Activated T-helper 17 cell treated with anti-CD3 and anti-CD28 coated beads, Interleukin-2, amount 50 U/mL, for 72 hours (primary cell): ENCODE measurements around the gene TBC1D1. TPM values are rescaled to one million over a fixed set of nuclear protein-coding genes. Genes with fewer than 3 reads are reported as not detected.

Experiments
- ATAC-seq: fragments of 150-1000 bp; cut with Tn5 transposase; replicated peaks from 2 replicates; pipeline ENCODE4 v1.10.0; 2021; ENCODE audit warnings: mild to moderate bottlenecking, moderate library complexity
- H3K27ac Mint-ChIP-seq: one replicate; pipeline ENCODE4 v1.8.0; 2022; ENCODE audit warnings: mixed read lengths
- H3K27me3 Mint-ChIP-seq: one replicate; pipeline ENCODE4 v1.8.0; 2022; ENCODE audit warnings: mixed read lengths
- H3K36me3 Mint-ChIP-seq: one replicate; pipeline ENCODE4 v1.8.0; 2022; ENCODE audit warnings: low read depth, mild to moderate bottlenecking, mixed read lengths
- H3K4me1 Mint-ChIP-seq: one replicate; pipeline ENCODE4 v1.8.0; 2022; ENCODE audit warnings: mixed read lengths
- H3K4me3 Mint-ChIP-seq: one replicate; pipeline ENCODE4 v1.8.0; 2022; ENCODE audit warnings: mild to moderate bottlenecking, mixed read lengths
- H3K9me3 Mint-ChIP-seq: one replicate; pipeline ENCODE4 v1.8.0; 2022; ENCODE audit warnings: mixed read lengths
- total RNA-seq, 2 donors: library from RNA; stranded (reverse); gene quantifications; one replicate each; pipeline ENCODE4 v1.2.3, GENCODE V29; 2022

The TBC1D1 gene
- total RNA-seq, 2 donors from 2014 or later: 29.9 to 39.0 TPM

DNA sequence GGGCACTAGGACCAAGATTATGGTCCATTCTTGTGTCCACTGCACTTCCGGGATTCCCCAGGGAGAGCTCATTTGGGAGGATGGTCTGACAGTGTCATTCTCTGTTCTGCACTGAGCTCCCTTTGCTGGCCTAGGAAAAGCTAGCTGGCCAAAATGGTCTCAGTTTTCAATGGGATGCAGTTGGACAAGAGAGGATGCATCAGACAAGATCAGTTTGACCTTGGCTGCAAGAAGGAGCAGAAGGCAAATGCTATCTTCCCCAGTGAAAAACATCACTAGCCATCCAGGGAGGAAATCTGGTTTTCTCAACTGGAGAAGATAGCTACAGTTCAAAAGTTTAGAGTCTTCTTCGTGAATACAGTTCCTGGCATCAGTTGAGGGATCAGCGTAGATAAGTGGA, 290.4 kb downstream of the TBC1D1 start:
- ATAC-seq: no peak
- no peak overlapping the region for H3K4me3 Mint-ChIP-seq
- H3K27ac Mint-ChIP-seq: no peak overlapping the region
- H3K4me1 Mint-ChIP-seq: peaks cover 21% of the 10 kb centered on the region
- H3K36me3 Mint-ChIP-seq: no peaks in the 10 kb centered on the region
- no peaks in the 10 kb centered on the region for H3K9me3 Mint-ChIP-seq
- peaks cover 3% of the 10 kb centered on the region for H3K27me3 Mint-ChIP-seq

DNA sequence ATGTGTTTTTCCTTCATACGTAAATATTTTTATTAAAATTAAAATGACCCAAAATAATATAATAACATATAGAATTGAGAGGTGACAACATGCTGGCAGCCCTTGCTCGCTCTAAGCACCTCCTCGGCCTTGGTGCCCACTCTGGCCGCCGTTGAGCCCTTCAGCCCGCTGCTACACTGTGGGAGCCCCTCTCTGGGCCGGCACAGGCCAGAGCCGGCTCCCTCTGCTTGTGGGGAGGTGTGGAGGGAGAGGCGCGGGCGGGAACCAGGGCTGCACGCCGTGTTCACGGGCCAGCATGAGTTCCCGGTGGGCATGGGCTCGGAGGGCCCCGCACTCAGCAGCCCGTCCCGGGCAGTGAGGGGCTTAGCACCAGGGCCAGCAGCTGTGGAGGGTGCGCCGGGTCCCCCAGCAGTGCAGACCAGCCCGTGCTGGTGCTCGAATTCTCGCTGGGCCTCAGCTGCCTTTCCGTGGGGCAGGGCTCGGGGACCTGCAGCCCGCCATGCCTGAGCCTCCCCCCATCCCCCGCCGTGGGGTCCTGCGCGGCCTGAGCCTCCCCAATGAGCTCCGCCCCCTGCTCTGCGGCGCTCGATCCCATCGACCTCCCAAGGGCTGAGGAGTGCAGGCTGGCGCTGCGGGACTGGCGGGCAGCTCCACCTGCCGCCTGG, 291.6 kb downstream of the TBC1D1 start:
- Mint-ChIP-seq H3K36me3 (no peaks in the 10 kb centered on the region), H3K27me3 (peaks cover 3% of the 10 kb centered on the region), H3K4me3 (no peak overlapping the region), H3K27ac (no peak overlapping the region), H3K9me3 (no peaks in the 10 kb centered on the region), H3K4me1 (peaks cover 14% of the 10 kb centered on the region)
- ATAC-seq: no peak

DNA sequence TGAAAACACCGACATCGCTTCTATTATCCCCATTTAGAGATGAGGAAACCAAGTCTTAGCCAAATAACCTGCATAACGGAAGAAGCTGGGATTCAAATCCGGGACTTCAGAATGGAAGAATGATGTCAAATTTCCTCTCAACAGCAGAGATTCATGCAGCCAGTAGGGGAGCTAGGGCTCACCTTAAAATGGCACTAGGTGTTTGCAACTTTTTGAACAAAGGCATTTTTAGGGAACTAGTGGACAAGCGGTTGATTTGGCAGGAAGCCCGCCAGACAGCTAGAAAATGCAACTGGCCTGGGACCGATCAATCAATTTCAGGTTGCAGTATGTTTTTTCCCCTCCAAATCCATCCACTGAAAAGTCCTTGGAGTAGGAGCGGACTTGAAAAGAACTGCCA, 293.5 kb downstream of the TBC1D1 start:
- ATAC-seq: no peak
- Mint-ChIP-seq H3K4me1 (peaks cover 5% of the 10 kb centered on the region), H3K9me3 (no peaks in the 10 kb centered on the region), H3K36me3 (no peaks in the 10 kb centered on the region), H3K27ac (no peak overlapping the region), H3K4me3 (no peak overlapping the region), H3K27me3 (no peaks in the 10 kb centered on the region)

DNA sequence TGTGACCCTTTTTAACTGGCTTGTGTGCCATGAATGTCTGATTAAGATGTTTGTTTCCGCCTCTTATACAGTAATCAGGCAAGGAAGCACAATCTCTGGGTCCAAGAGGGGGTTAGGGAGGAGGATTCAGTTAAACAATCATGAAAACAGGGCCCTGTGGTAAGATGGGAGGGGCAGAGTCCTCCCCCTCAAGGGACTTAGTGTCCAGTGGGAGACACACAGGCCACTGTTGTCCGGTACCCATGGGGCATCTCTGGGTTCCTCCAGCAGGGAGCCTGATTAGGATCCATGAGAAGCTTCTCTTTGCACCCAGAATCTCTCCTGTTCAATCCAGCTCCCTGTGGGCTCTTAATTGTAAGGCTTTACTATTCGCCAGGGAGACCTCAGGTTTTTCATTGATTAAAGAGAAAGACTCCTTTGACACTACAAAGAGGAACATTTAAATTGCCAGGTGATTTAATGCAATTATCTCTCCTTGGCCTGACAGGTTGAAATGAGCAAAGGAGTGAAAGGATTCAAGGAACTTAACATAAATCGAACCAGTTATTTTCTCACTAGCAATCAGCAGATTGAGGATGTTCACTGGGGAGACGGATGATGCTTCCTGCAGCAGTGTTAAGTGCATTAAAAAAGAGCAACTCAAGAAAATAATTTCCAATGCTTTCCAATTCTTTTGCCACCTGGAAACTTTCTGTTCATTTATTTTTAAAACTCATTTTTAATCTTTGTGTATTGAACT, 294.7 kb downstream of the TBC1D1 start:
- Mint-ChIP-seq H3K36me3 (no peaks in the 10 kb centered on the region), H3K4me1 (no peaks in the 10 kb centered on the region), H3K4me3 (no peak overlapping the region), H3K9me3 (no peaks in the 10 kb centered on the region), H3K27me3 (no peaks in the 10 kb centered on the region), H3K27ac (no peak overlapping the region)
- no peak for ATAC-seq

DNA sequence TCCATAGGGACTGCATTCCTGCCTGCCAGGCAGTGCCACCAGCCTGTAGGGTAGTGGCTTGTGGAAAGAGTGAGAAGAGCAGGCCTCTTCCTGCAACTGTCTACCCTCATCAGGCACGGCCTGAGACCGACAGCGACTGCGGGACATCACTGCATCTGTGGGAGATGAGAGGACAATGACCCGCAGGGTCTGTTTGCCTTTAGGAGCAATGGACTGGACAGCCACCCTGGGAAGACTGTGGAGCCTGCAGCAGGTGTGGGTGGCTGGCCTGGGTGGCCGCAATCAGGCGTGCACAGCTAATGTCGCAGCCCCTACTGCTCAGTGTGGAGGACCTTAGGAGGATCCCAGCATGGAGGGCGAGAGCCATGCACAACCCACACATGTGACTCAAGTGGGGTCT, 297.3 kb downstream of the TBC1D1 start:
- H3K36me3 Mint-ChIP-seq: no peaks in the 10 kb centered on the region
- H3K4me1 Mint-ChIP-seq: no peaks in the 10 kb centered on the region
- peaks cover 3% of the 10 kb centered on the region for H3K27me3 Mint-ChIP-seq
- ATAC-seq: no peak
- H3K9me3 Mint-ChIP-seq: no peaks in the 10 kb centered on the region
- H3K27ac Mint-ChIP-seq: no peak overlapping the region
- H3K4me3 Mint-ChIP-seq: no peak overlapping the region

DNA sequence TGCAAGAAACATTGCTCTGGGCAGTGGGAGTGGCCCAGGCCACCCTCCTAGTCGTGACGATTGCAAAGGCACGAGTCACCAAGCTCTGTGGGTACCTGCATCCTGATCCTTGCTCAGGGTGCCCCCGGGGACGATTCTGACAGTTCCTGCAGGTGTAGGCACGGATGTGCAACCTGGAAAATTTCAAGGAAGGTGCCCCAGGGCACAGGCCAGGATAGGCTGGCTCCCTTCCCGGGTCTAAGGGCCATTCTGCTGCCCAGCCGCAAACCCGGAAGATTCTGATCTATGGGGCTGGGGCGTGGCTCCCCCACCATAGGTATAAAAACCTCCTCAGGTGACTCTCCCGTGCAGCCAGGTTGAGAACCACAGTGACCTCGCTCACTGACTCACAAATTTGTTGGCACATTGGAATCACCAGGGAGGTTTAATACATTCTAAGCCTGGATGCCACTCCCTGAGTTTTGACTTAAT, 297.8 kb downstream of the TBC1D1 start:
- Mint-ChIP-seq H3K4me1 (no peaks in the 10 kb centered on the region), H3K27me3 (peaks cover 3% of the 10 kb centered on the region)

More for the DNA sequence above, 297.8 kb downstream of the TBC1D1 start:
- Mint-ChIP-seq H3K4me3 (no peak overlapping the region), H3K9me3 (no peaks in the 10 kb centered on the region), H3K36me3 (no peaks in the 10 kb centered on the region), H3K27ac (no peak overlapping the region)
- ATAC-seq: no peak

Other genes starting within 250 kb of the TBC1D1 start
- gene RELL1, start 204.7 kb upstream of the TBC1D1 start, total RNA-seq: 10 to 100 TPM; 15.5 to 20.8 TPM
- gene PGM2, start 64.4 kb upstream of the TBC1D1 start, total RNA-seq: 10 to 100 TPM; 42.2 to 67.0 TPM
- gene PTTG2, start 69.3 kb downstream of the TBC1D1 start, total RNA-seq: under 1 TPM; 0.39 to 0.40 TPM